AG09319 (cell line): Measurements from ENCODE around the gene C16orf86.

Experiments used
- DNase-seq: peaks from one replicate; pipeline ENCODE4 v3.0.0-alpha.2; 2010; ENCODE audit warnings: low read depth; ENCODE audit errors: extremely low read depth
- CTCF ChIP-seq: IDR thresholded peaks from 2 replicates; pipeline ENCODE4 v1.5.1; 2011; ENCODE audit warnings: low read depth, mild to moderate bottlenecking, inconsistent platforms, low read length, moderate library complexity

C16orf86 gene

GRCh38 chr16:67666559-67667452, at the start of gene C16orf86, which contains the start of gene ENKD1:
Gene C16orf86 (plus strand): TSS chr16:67666814. CDS start chr16:67666971, 157 bp downstream.
Gene ENKD1 (minus strand): TSS chr16:67666750. CDS start chr16:67666442, 308 bp downstream.
- no peak for TF ChIP-seq CTCF
- peak; percentile 25 for DNase-seq

- DNase-seq, result no peak
- TF ChIP-seq CTCF, result no peak
Observed at GRCh38 chr16:67628216-67628615, 38.4 kb upstream of the C16orf86 start.

GRCh38 chr16:67632415-67633172, 34.0 kb upstream of the C16orf86 start:
- no peak for TF ChIP-seq CTCF
- no peak for DNase-seq

- TF ChIP-seq CTCF, result no peak
- no peak for DNase-seq
Observed at GRCh38 chr16:67636713-67637112, 29.9 kb upstream of the C16orf86 start.

- TF ChIP-seq CTCF, result no peak
- DNase-seq, result no peak
Observed at GRCh38 chr16:67637625-67638024, 29.0 kb upstream of the C16orf86 start.

- DNase-seq, result no peak
- TF ChIP-seq CTCF, result no peak
Observed at GRCh38 chr16:67641779-67642708, 24.6 kb upstream of the C16orf86 start.
